ENCODE results near the gene ANKRD16.
"Not testable (repeated sequence)": the region's sequence is repeated elsewhere in the genome, so short reads cannot be mapped to it uniquely, and the experiment has no call there.

ANKRD16 gene

GRCh38 chr10:5902511-5903274, 13.0 kb upstream of the ANKRD16 start:
- DNase-seq = no peak

- DNase-seq = no peak
These were observed 10.6 kb upstream of the ANKRD16 start for GRCh38 chr10:5900247-5900646.

GRCh38 chr10:5898163-5898562, 8.5 kb upstream of the ANKRD16 start:
- no peak for DNase-seq

GRCh38 chr10:5897504-5897903, 7.8 kb upstream of the ANKRD16 start:
- DNase-seq = no peak

GRCh38 chr10:5897053-5897340, 7.3 kb upstream of the ANKRD16 start:
- no peak for DNase-seq

- DNase-seq = no peak
These were observed 6.7 kb upstream of the ANKRD16 start for GRCh38 chr10:5896208-5897052.

GRCh38 chr10:5895804-5896203, 6.1 kb upstream of the ANKRD16 start:
- no peak for DNase-seq

GRCh38 chr10:5895365-5895764, 5.7 kb upstream of the ANKRD16 start:
- no peak for DNase-seq

GRCh38 chr10:5894873-5895272, 5.2 kb upstream of the ANKRD16 start:
- DNase-seq = no peak

- no peak for DNase-seq
These were observed 4.7 kb upstream of the ANKRD16 start for GRCh38 chr10:5894403-5894802.

GRCh38 chr10:5893321-5893720, 3.6 kb upstream of the ANKRD16 start:
- DNase-seq = no peak

- no peak for DNase-seq
These were observed 2.3 kb upstream of the ANKRD16 start for GRCh38 chr10:5892007-5892406.

GRCh38 chr10:5891009-5891408, 1.3 kb upstream of the ANKRD16 start:
- DNase-seq = no peak

- DNase-seq = peak; percentile 50 to 71 (median 62)
These were observed 791 bp upstream of the ANKRD16 start for GRCh38 chr10:5890452-5890915.

GRCh38 chr10:5888843-5889623, 660 bp downstream of the ANKRD16 start:
- peak; percentile 21 to 63 (median 38) for DNase-seq

GRCh38 chr10:5888351-5888750, 1.3 kb downstream of the ANKRD16 start:
- peak; percentile 46 to 67 (median 54) for DNase-seq

GRCh38 chr10:5887641-5888040, 2.1 kb downstream of the ANKRD16 start:
- DNase-seq = no peak

- no peak for DNase-seq
These were observed 2.7 kb downstream of the ANKRD16 start for GRCh38 chr10:5887029-5887428.

GRCh38 chr10:5885619-5886018, 4.1 kb downstream of the ANKRD16 start:
- no peak for DNase-seq

GRCh38 chr10:5882961-5883360, 6.7 kb downstream of the ANKRD16 start:
- no peak for DNase-seq

GRCh38 chr10:5877041-5877440, 12.7 kb downstream of the ANKRD16 start:
- not testable (repeated sequence) for DNase-seq

GRCh38 chr10:5876181-5876768, 13.4 kb downstream of the ANKRD16 start:
- no peak for DNase-seq

- peak; percentile 85 to 91 (median 86) for DNase-seq
These were observed 16.1 kb downstream of the ANKRD16 start for GRCh38 chr10:5873515-5873995.
